Psoas muscle (tissue), 8 donors: ENCODE measurements around the gene PFKL. TPM values are rescaled to one million over a fixed set of nuclear protein-coding genes. Genes with fewer than 3 reads are reported as not detected.
"Not testable (repeated sequence)": the region's sequence is repeated elsewhere in the genome, so short reads cannot be mapped to it uniquely, and the experiment has no call there.

Experiments used
- ATAC-seq, 4 donors: fragments of 200-7000 bp; cut with Tn5 transposase; one replicate each; pipeline ENCODE4 v1.9.1; 2020; ENCODE audit warnings: moderate library complexity in 3 of 4, mild to moderate bottlenecking in 2 of 4
- DNase-seq, 2 donors: peaks; one replicate each; pipeline ENCODE4 v3.0.0-alpha.2; 2020
- H3K27ac ChIP-seq: fragments of 200-600 bp; one replicate; pipeline ENCODE4 v1.8.0; 2022
- H3K27me3 ChIP-seq, 3 donors: fragments of 200-600 bp in 1 of 3; one replicate each; pipeline versions ENCODE4 v1.6.1 to v1.8.0; 2013 to 2022; ENCODE audit warnings: low read length in 2 of 3, mild to moderate bottlenecking in 2 of 3, moderate library complexity in 1 of 3; ENCODE audit not compliant: insufficient read depth in 3 of 3
- H3K36me3 ChIP-seq, 2 donors: fragments of 200-600 bp in 1 of 2; one replicate each; pipeline versions ENCODE4 v1.6.1 to v1.8.0; 2013 to 2022; ENCODE audit warnings: low read depth in 1 of 2, mild to moderate bottlenecking in 1 of 2, moderate library complexity in 1 of 2; ENCODE audit not compliant: insufficient read depth in 1 of 2
- H3K4me1 ChIP-seq: fragments of 200-600 bp; one replicate; pipeline ENCODE4 v1.8.0; 2022
- H3K4me3 ChIP-seq: fragments of 200-600 bp; one replicate; pipeline ENCODE4 v1.8.0; 2022; ENCODE audit warnings: mild to moderate bottlenecking
- H3K9me3 ChIP-seq: fragments of 200-600 bp; one replicate; pipeline ENCODE4 v1.8.0; 2022
- CTCF ChIP-seq: fragments of 200-600 bp; IDR thresholded peaks from one replicate; pipeline ENCODE4 v1.8.0; 2022; ENCODE audit warnings: antibody characterized with exemption
- WGBS, 3 donors: extraction: QIAGEN DNeasy Blood & Tissue Kit; methylation state at CpG; one replicate each; pipeline versions ENCODE4 v1.1.6 to v1.1.7; 2013; 5-methylcytosine and 5-hydroxymethylcytosine counted together
- intact Hi-C, 2 donors: fragments of 100-400 bp; cut with DNase I; formaldehyde crosslinking; loops; one replicate each; pipeline versions ENCODE4 v1.11.0 to v1.14.2; 2022
- polyA plus RNA-seq, 3 donors: library from polyadenylated mRNA; stranded (reverse); fragments of 200-250 nt; gene quantifications; one replicate each; pipeline ENCODE4 v1.2.3, GENCODE V29; 2013
- total RNA-seq, 4 donors: library from RNA; stranded (reverse); fragmentation: NEBNext Ultra II Directional in 2 of 4; extraction: Animal tissue kit (Norgen Biotek cat#: 25700) in 2 of 4; gene quantifications; one replicate each; pipeline versions ENCODE4 v1.2.1 to v1.2.4, GENCODE V29; 2021 to 2023
- donor health status: healthy with polysubstance abuse.
- donor health status: DM: no; HTN: no; CAD: no; lungs with moderate emphysema.
- donor health status: Bipolar disorder and iron deficiency.
- donor health status: healthy.
- donor health status: DM: yes; HTN: yes; CAD: no.
- donor health status: DM: no; HTN: no; CAD: no.
- donor health status: DM: no; HTN: no; CAD: no.
- donor health status: DM: yes; HTN: yes; CAD: no.

PFKL gene
- total and polyA plus RNA-seq, 7 donors, result 9.2 to 33.6 (median 21.2) TPM

- DNase-seq (no peak), ATAC-seq (no peak)
- H3K9me3 ChIP-seq, result no peaks in the 10 kb centered on the region
- peaks cover 0 to 25% of the 10 kb centered on the region in 2 donors for H3K36me3 ChIP-seq
- H3K27me3 ChIP-seq, result no peaks in the 10 kb centered on the region
- 92 to 96% (median 95%) methylated on average over 22 to 23 of the region's 24 CpGs for WGBS, 3 donors
- no peak overlapping the region for H3K4me3 ChIP-seq
- H3K4me1 ChIP-seq, result peaks cover 14% of the 10 kb centered on the region
- H3K27ac ChIP-seq, result no peak overlapping the region
- intact Hi-C loops, result loop anchor here (5.0 to 10.0 kb wide), 5 partner anchors 33 to 1649 kb away; partner anchors contain the start of genes COL6A1 (in 1 of the 2), PFKL (in 1 of the 2), PKNOX1 (in 1 of the 2) and SUMO3 (in 1 of the 2)
- TF ChIP-seq CTCF, result no peak
Measured at GRCh38 chr21:44335266-44336059, 35.6 kb downstream of the PFKL start.

- Histone ChIP-seq H3K9me3 (no peaks in the 10 kb centered on the region), H3K36me3 (peaks cover 0 to 17% of the 10 kb centered on the region in 2 donors), H3K4me1 (peaks cover 14% of the 10 kb centered on the region), H3K27me3 (no peaks in the 10 kb centered on the region), H3K4me3 (peak overlapping the region; percentile 68), H3K27ac (peak overlapping the region; percentile 82)
- no peak for ATAC-seq
- TF ChIP-seq CTCF, result no peak
- WGBS, 3 donors, result 61 to 91% (median 73%) methylated on average over 3 of the region's 3 CpGs
- intact Hi-C loops, result loop anchor here (5.0 to 10.0 kb wide), 5 partner anchors 35 to 1647 kb away; partner anchors contain the start of genes COL6A1 (in 1 of the 2), PFKL (in 1 of the 2), PKNOX1 (in 1 of the 2) and SUMO3 (in 1 of the 2)
- no peak for DNase-seq
Measured at GRCh38 chr21:44337449-44337848, 37.6 kb downstream of the PFKL start.

GRCh38 chr21:44337941-44338895 lies 38.4 kb downstream of the PFKL start:
- intact Hi-C loops, result loop anchor here (5.0 to 10.0 kb wide), 5 partner anchors 36 to 1647 kb away; partner anchors contain the start of genes COL6A1 (in 1 of the 2), PFKL (in 1 of the 2), PKNOX1 (in 1 of the 2) and SUMO3 (in 1 of the 2)
- Histone ChIP-seq H3K9me3 (no peaks in the 10 kb centered on the region), H3K27me3 (no peaks in the 10 kb centered on the region), H3K4me1 (peaks cover 14% of the 10 kb centered on the region), H3K36me3 (peaks cover 0 to 17% of the 10 kb centered on the region in 2 donors), H3K4me3 (peak overlapping the region; percentile 68), H3K27ac (peak overlapping the region; percentile 82)
- 5 to 6% (median 6%) methylated on average over 20 to 34 of the region's 47 CpGs for WGBS, 3 donors
- DNase-seq (peak; percentile 64 to 84), ATAC-seq (peak; percentile 48 to 61 (median 55))
- TF ChIP-seq CTCF, result peak; percentile 46

- H3K9me3 ChIP-seq, result no peaks in the 10 kb centered on the region
- peak; percentile 93 to 96 (median 95) for ATAC-seq
- H3K27me3 ChIP-seq, result no peaks in the 10 kb centered on the region
- peaks cover 14% of the 10 kb centered on the region for H3K4me1 ChIP-seq
- TF ChIP-seq CTCF, result no peak
- peak; percentile 96 to 98 for DNase-seq
- intact Hi-C loops, result loop anchor here (5.0 to 10.0 kb wide), 5 partner anchors 37 to 1646 kb away; partner anchors contain the start of genes COL6A1 (in 1 of the 2), PFKL (in 1 of the 2), PKNOX1 (in 1 of the 2) and SUMO3 (in 1 of the 2)
- peak within 1 kb of the TSS; percentile 98 for H3K27ac ChIP-seq
- 1% methylated on average over 58 to 89 of the region's 90 CpGs for WGBS, 3 donors
- H3K36me3 ChIP-seq, result peaks cover 0 to 17% of the 10 kb centered on the region in 2 donors
- H3K4me3 ChIP-seq, result peak within 1 kb of the TSS; percentile 99
Measured at GRCh38 chr21:44338971-44339910, 39.4 kb downstream of the PFKL start, which contains the start of gene CFAP410. TSS of gene CFAP410 (minus strand) at chr21:44339390. CDS start at chr21:44339194, 196 bp downstream.

GRCh38 chr21:44341726-44342458 lies 42.0 kb downstream of the PFKL start:
- H3K36me3 ChIP-seq, H3K27ac ChIP-seq, H3K27me3 ChIP-seq, intact Hi-C loops, ATAC-seq, H3K4me3 ChIP-seq, H3K9me3 ChIP-seq, DNase-seq: not testable (repeated sequence)
- WGBS, 3 donors, result 83 to 87% (median 84%) methylated on average over 12 of the region's 12 CpGs
- peaks cover 14% of the 10 kb centered on the region for H3K4me1 ChIP-seq
